T-helper 22 cell (primary cell): ENCODE data around the gene HOXD3.

Experiments
- DNase-seq: peaks from one replicate; pipeline ENCODE4 v3.0.0-alpha.2; 2020; ENCODE audit warnings: low read depth

HOXD3 gene

GRCh38 chr2:176149481-176149938 is 7.6 kb upstream of the HOXD3 start:
- DNase-seq = no peak

DNA sequence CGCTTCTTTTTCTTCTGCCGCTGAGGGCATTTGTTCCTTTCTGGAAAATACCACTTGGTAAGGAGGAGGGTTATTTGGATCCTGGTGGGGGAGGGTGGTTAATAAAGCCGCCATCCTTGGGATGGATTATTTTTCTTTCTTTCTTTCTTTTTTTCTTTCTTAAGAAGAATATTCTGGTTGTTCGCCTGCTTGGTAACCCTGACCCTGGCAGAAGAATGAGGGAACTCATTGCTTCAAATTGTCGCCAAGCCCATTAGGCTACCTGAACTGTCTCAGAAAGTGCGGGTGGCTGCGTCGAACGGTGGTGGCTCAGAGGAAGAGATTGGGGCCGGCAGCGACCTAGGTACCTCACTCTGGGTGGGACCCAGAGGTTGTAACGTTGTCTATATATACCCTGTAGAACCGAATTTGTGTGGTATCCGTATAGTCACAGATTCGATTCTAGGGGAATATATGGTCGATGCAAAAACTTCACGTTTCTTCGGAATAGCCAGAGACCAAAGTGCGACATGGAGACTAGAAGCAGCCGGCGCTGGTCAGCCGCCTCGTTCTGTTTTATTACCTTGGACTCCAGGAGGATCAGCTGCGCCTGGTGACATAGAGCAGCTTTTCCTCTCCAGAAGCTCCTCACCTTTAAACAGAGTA is 7.0 kb upstream of the HOXD3 start:
- DNase-seq = no peak

DNA sequence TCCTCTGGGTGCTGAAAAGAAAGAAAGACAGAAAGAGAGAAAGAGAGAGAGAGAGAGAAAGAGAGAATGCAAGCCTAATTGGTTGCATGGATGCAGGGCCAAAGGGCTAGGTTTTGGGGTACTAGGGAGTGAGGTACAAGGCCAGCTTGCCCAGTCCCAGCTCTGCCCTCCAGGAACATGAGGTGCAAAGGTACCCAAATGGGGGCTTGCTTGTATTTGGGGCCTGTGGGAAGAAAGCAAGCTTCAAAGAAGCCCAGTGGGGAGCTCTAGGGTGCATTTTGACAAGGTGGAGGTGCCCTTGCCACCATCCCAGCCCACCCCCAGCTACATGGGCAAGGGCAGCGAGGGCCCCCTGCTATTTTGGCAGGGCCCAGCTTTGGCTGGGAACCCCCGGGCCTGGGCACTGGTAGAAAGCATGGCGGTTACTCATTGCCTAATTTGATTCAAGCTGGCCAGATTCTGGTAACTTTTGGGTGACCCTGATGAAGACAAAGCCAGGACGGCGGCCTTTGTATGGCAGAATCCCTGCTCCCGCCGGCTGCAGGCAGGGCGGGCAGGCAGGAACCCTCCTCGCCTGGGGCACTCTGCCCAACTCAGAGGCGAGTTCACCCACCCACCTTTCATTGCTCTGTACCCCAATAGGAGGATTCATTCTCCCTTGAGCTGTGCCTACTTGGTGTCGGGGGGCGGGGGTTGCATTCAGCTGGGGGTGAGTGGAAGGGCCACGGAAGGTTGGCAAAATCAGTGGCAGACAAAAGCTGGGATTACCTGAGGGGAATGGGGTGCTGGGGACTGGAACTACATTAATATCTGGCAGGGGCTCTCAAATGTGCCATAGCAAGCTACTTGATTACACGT is 6.3 kb upstream of the HOXD3 start:
- DNase-seq = no peak

GRCh38 chr2:176151442-176152287 is 5.4 kb upstream of the HOXD3 start, which contains the start of gene HOXD4:
Gene HOXD4, plus strand, starts transcription at chr2:176151550. Its CDS starts 84 bp downstream, at chr2:176151634.
- no peak for DNase-seq

GRCh38 chr2:176152350-176153181 is 4.5 kb upstream of the HOXD3 start:
- DNase-seq = no peak

DNA sequence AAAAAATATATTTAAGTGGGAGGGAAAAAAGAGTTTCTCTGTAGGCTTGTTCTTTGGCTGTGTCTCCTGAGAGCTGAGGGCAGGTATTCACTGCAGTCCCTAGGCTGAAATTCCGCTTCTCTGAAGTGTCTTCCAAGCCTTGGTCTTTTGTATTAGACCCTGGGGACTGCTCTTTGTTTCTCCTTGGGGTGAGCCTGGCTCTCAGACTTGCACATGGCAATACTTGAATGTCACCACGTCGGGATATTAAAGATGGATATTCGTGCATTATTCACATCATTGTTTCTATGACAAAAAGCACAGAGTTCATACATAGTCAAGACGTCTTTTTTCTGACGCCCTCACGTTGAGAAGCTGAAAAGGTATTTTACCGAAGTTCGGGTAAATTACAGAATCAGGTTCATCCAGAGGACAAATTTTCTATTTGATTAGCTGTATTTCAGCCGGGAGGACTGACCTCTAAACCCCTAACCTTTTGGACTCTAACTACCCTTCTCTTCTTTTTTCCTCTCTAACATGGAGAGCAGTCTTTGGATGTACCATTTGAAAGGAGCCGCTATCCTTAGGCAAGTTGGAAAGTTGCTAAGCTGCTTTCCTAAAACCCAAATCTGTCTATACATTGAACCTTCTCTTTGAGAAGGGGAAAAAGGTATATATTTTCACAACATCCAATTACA is 2.4 kb upstream of the HOXD3 start:
- DNase-seq = no peak

DNA sequence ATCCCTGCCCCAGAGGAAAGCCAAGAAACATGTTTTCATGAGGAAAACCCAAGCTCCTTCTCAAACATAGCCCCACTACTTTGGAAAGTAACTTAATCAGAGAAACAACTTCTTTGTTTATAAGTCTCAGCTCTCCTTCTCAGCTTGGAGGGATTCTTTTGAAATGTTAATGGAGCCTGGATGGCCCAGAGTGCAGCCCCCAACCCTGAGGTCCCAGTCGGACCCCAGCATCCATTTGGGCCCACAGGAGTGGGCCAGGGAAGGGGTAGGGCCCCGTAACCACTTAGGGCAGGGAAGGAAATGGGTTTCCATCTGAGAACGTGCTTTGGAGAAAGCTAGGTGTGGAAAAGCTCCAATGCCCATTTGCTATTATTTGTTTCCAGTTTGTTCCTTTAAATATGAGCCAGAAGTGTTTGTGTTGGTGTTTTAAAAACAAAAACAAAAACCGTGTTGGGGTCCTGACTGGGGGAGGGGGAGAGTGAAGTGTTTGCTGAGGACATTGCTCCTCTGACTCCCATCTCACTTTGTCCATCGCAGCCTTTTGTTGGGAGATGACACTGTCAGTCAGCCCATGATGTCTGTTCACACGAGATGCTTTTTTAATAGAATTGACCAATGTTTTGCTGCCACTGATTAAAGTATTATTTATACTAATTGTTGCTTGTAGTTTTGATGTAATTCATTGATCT is 1.6 kb upstream of the HOXD3 start:
- no peak for DNase-seq

DNA sequence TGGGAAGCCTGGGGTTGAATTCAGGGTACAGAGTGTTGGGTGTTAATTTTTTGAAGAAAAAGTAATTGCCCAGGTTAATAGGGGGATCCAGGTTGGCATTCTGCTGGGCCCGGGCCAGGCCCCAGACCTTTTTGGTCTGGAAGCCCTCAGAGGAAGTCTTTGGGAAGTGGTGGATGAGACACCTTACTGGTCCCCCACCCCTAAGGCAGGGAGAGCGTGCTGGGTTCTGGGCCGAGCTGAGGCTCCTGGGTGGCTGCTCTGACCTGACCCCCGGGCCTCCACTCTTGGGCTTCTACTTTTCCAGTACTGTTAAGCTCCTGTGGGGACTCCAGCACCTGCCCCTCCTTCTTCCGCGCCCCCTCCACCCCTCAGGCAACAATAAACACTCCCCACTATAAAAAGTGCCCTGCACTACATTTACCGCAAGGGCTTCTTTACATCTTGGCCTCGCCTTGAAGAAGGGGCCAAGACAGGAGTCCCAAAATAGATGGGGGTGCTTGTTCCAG is 753 bp upstream of the HOXD3 start:
- DNase-seq = no peak

- no peak for DNase-seq
Observed at GRCh38 chr2:176157499-176158185, 535 bp downstream of the HOXD3 start.

DNA sequence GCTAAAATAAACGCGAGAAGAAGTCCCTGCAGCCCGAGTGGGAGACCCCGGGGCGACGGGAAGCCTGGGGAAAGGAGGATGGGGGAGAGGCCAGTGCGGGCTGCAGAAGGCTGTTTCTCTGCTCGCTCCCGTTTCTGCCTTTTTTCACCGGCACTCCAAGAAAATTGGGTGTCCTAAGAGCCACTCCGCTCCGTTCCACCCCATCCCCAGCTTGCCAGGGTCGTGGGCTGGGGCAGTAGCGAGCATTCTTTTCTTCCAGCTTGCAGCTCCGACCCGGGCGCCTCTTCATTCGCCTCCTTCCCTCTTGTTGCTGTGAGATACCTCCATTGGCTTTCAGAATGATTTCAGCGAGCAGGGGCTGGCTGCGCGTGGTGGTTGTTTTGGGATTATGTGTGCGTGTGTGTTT is 1.1 kb downstream of the HOXD3 start:
- DNase-seq = no peak

- no peak for DNase-seq
Observed at GRCh38 chr2:176158855-176159662, 2.0 kb downstream of the HOXD3 start.

DNA sequence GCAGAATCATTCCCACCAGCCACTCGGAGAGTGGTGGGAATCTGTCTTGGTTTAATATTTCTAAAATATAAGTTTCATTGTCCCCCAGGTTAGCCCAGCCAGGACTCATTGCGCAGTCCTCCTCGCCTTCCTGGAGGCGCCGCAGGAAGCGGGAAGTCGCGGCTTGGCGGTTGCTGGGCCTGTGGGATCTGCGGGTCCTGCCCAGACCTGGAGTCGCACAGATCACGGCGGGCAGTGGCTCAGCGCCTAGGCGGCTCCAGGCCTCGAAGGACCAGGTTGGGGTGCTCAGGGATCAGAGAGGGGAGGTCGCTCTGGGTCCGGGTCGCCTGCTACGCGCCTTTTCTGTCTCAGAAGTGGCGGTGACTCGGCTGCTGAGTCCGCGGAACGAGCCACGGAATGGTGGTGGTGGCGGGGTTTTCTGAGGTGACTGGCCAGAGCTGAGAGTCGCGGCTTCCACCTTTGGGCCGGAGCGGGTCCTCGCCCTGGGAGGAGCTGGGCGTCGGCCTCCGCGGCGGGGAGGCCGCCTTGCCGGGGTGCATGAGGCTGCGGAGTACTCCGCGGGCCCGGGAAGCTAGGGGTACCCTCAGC is 2.6 kb downstream of the HOXD3 start:
- DNase-seq = no peak

DNA sequence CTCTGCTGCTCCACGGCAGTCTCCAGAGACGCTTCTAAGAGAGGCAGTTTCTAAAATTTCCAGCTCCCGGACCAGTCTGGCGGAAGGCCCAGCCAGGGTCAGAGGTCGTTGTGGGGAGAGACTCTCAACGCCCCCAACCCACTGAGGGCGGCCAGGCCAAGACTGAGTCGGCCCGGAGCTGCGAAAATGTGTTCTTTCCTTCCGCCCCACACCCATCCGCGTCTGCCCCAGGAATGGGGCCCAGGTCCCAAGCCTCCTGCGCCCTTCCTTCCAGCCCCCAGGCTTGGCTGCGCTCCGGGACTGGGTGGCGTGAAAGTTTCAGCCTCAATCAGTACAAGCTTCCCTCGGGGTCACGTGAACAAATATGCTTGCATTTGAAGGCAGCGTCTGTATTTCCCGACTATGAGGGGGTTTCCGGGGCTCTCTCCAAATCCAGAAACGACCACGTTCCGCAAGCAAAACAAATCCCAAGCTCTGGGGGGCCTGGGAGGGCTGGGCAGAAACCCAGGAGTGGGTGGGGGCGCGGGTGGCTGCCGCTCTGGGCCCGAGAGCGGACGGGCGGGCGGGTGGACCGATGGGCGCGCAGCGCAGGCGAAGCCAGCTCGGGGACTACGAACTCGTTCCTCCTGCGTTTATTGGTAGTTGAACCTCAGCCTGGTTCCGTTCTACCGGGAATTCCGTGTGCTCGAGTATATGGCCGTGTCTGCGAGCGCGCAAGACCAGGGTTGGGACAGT is 3.3 kb downstream of the HOXD3 start:
- no peak for DNase-seq

DNA sequence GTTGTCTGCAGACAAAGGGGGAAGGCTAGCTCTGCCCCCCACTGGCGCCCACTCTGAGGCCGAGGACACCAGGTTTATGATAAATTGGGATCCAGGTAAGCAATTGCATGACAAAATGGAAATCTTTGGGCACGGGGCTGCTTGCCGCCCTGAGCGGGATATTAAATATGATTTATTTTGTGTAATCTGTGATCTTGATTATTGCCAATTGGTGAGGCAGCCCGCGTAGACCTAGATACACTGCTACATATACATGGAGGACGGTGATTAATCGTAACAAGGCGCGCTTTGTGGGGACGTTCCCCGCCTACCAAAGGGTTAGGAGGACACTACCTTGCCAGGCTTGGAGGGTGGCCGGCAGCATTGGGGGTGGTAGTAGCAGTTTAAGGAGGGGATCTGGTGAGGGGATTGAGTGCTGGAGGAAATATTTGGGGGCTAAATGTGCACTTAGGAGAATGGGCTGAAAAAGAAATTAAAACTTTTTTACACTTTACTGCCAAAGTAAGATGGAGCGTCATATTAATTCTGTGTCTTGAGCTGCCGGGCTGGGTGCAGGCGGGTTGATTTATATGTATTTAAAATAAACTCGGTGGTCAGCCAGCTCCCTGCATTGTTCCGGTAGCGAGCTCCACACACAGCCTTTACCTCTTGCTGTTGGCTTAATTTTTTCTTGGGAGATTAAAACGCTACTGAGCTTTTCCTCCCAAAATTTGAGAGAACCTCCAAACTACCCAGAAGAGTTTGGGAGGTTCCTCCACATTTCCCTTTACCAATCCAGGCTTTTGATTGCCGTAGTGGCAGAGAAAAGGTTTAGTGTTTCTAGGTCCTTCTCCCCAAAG is 4.1 kb downstream of the HOXD3 start:
- no peak for DNase-seq

DNA sequence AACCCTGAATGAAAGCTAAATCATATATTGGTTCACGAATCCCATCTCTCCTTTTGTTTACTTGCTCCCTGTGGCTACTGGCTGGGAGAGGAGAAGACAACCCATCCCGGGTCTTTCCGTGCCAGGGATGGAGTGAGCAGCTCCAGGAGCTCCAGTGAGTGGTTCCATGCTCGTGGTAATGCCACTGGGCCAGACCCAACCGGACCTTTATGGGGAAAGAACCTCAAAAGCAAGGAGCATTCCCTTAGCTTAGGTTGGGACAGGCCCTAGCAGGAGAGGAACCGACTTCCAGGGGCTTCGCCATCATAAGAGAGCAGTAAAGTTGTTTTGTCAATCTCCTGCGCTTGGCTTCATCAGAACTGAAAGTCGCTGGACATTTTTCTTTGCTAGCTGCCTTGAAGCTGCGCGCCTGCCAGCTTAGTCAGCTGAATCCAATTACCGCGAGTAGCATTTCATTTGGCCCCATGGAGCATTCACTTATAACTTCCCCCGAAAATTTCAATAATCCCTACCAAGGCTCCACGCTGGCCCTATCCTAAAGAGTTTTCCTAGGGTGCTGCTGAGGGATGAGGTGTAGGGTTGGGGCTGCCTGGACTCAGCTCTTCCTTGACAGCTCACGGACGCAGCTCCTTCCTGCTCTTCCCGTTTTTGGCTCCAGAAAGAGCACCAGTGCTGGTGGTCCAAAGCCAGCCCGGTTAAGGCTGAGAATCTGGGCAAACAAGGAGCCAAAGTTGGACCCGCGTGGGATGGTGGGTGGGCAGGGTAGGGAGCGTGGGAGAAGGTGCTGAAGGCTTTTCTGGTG is 4.9 kb downstream of the HOXD3 start:
- no peak for DNase-seq
